GM18517 (cell line): ENCODE measurements around the gene SCN7A.
"Not testable (repeated sequence)": the region's sequence is repeated elsewhere in the genome, so short reads cannot be mapped to it uniquely, and the experiment has no call there.

Experiments
- ATAC-seq: cut with Tn5 transposase; IDR thresholded peaks from one replicate; pipeline ENCODE4 v1.9.1; 2021; ENCODE audit warnings: mild to moderate bottlenecking, moderate library complexity; ENCODE audit not compliant: unreplicated experiment

SCN7A gene

GRCh38 chr2:166455823-166456222 lies 38.2 kb downstream of the SCN7A start:
- not testable (repeated sequence) for ATAC-seq

GRCh38 chr2:166454006-166454595 lies 39.9 kb downstream of the SCN7A start:
- no peak for ATAC-seq

GRCh38 chr2:166451468-166451867 lies 42.6 kb downstream of the SCN7A start:
- no peak for ATAC-seq

GRCh38 chr2:166449439-166449838 lies 44.6 kb downstream of the SCN7A start:
- peak; percentile 71 for ATAC-seq

- no peak for ATAC-seq
Measured at GRCh38 chr2:166448106-166448505, 45.9 kb downstream of the SCN7A start.

- ATAC-seq: no peak
Measured at GRCh38 chr2:166444306-166444705, 49.7 kb downstream of the SCN7A start.

GRCh38 chr2:166440313-166440712 lies 53.7 kb downstream of the SCN7A start:
- no peak for ATAC-seq

GRCh38 chr2:166439078-166439477 lies 55.0 kb downstream of the SCN7A start:
- no peak for ATAC-seq

GRCh38 chr2:166436976-166437375 lies 57.1 kb downstream of the SCN7A start:
- ATAC-seq: no peak

- ATAC-seq: no peak
Measured at GRCh38 chr2:166436189-166436588, 57.9 kb downstream of the SCN7A start.

- no peak for ATAC-seq
Measured at GRCh38 chr2:166434491-166434890, 59.6 kb downstream of the SCN7A start.

GRCh38 chr2:166433457-166433856 lies 60.6 kb downstream of the SCN7A start:
- no peak for ATAC-seq

- ATAC-seq: no peak
Measured at GRCh38 chr2:166432331-166432730, 61.7 kb downstream of the SCN7A start.

GRCh38 chr2:166424841-166425240 lies 69.2 kb downstream of the SCN7A start:
- no peak for ATAC-seq

- no peak for ATAC-seq
Measured at GRCh38 chr2:166419616-166419934, 74.5 kb downstream of the SCN7A start.

- ATAC-seq: no peak
Measured at GRCh38 chr2:166418853-166419615, 75.0 kb downstream of the SCN7A start.

GRCh38 chr2:166417669-166418068 lies 76.4 kb downstream of the SCN7A start:
- ATAC-seq: no peak

GRCh38 chr2:166413255-166413654 lies 80.8 kb downstream of the SCN7A start:
- ATAC-seq: no peak

- no peak for ATAC-seq
Measured at GRCh38 chr2:166411473-166412230, 82.4 kb downstream of the SCN7A start.

- ATAC-seq: no peak
Measured at GRCh38 chr2:166410828-166411472, 83.1 kb downstream of the SCN7A start.

GRCh38 chr2:166407746-166408145 lies 86.3 kb downstream of the SCN7A start:
- not testable (repeated sequence) for ATAC-seq

GRCh38 chr2:166406374-166406773 lies 87.7 kb downstream of the SCN7A start:
- ATAC-seq: no peak
